Neural progenitor cell (in vitro differentiated cells): ENCODE measurements around the gene DLEC1. TPM values are rescaled to one million over a fixed set of nuclear protein-coding genes. Genes with fewer than 3 reads are reported as not detected.

Source experiments
- DNase-seq: peaks from one replicate; pipeline ENCODE4 v3.0.0-alpha.2; 2016; ENCODE audit warnings: low spot score
- H2AFZ ChIP-seq: fragments of 200-600 bp; sonication (generic); replicated peaks from 2 replicates; pipeline ENCODE4 v1.6.1; 2016; ENCODE audit warnings: antibody characterized with exemption
- H3F3A ChIP-seq: fragments of 200-600 bp; sonication (generic); 2 replicates; pipeline ENCODE4 v1.6.1; 2016; ENCODE audit warnings: antibody characterized with exemption, low read depth
- H3K27ac ChIP-seq: fragments of 200-600 bp; sonication (generic); 2 replicates; pipeline ENCODE4 v1.5.1; 2016; ENCODE audit warnings: mild to moderate bottlenecking
- H3K27me3 ChIP-seq: fragments of 200-600 bp; sonication (generic); 2 replicates; pipeline ENCODE4 v1.6.1; 2016; ENCODE audit warnings: mild to moderate bottlenecking, moderate library complexity
- H3K36me3 ChIP-seq: fragments of 200-600 bp; sonication (generic); 2 replicates; pipeline ENCODE4 v1.5.1; 2016
- H3K4me1 ChIP-seq: fragments of 200-600 bp; sonication (generic); 2 replicates; pipeline ENCODE4 v1.6.1; 2016; ENCODE audit warnings: mixed run types
- H3K4me2 ChIP-seq: fragments of 200-600 bp; sonication (generic); 2 replicates; pipeline ENCODE4 v1.6.1; 2016
- H3K4me3 ChIP-seq: fragments of 200-600 bp; sonication (generic); 2 replicates; pipeline ENCODE4 v1.5.1; 2016
- H3K79me2 ChIP-seq: fragments of 200-600 bp; sonication (generic); 2 replicates; pipeline ENCODE4 v1.6.1; 2016; ENCODE audit warnings: low read depth
- H3K9ac ChIP-seq: fragments of 200-600 bp; sonication (generic); 2 replicates; pipeline ENCODE4 v1.6.1; 2016
- H3K9me3 ChIP-seq: fragments of 200-600 bp; sonication (generic); 2 replicates; pipeline ENCODE4 v1.5.1; 2016; ENCODE audit warnings: low read depth
- H4K20me1 ChIP-seq: fragments of 200-600 bp; sonication (generic); 2 replicates; pipeline ENCODE4 v1.6.1; 2016; ENCODE audit warnings: low read depth
- H3K27ac Mint-ChIP-seq: 3 replicates; pipeline ENCODE4 v1.8.0; 2021; ENCODE audit warnings: mixed read lengths
- H3K27me3 Mint-ChIP-seq: 2 replicates; pipeline ENCODE4 v1.8.0; 2022; ENCODE audit warnings: low read depth, mild to moderate bottlenecking, inconsistent platforms, moderate library complexity, mixed read lengths; ENCODE audit not compliant: insufficient read depth
- H3K36me3 Mint-ChIP-seq: 3 replicates; pipeline ENCODE4 v1.8.0; 2021; ENCODE audit warnings: mixed read lengths
- H3K4me1 Mint-ChIP-seq: 3 replicates; pipeline ENCODE4 v1.8.0; 2021; ENCODE audit warnings: mixed read lengths
- H3K4me3 Mint-ChIP-seq: 3 replicates; pipeline ENCODE4 v1.8.0; 2021; ENCODE audit warnings: mild to moderate bottlenecking, moderate library complexity, mixed read lengths
- H3K9me3 Mint-ChIP-seq: 3 replicates; pipeline ENCODE4 v1.8.0; 2020; ENCODE audit warnings: mixed read lengths
- CTCF ChIP-seq: fragments of 200-600 bp; sonication (generic); IDR thresholded peaks from 2 replicates; pipeline ENCODE4 v1.5.1; 2017; ENCODE audit warnings: antibody characterized with exemption, mild to moderate bottlenecking
- EZH2 ChIP-seq: fragments of 200-600 bp; sonication (generic); IDR thresholded peaks from 2 replicates; pipeline ENCODE4 v1.6.1; 2017; ENCODE audit warnings: antibody characterized with exemption, mild to moderate bottlenecking, moderate library complexity
- EZH2phosphoT487 ChIP-seq: fragments of 200-600 bp; sonication (generic); IDR thresholded peaks from 2 replicates; pipeline ENCODE4 v1.6.1; 2017; ENCODE audit warnings: antibody characterized with exemption
- total RNA-seq: library from RNA; depleted of rRNA; stranded (reverse); fragments of >200 nt; gene quantifications from 2 replicates; pipeline ENCODE4 v1.2.3, GENCODE V29; 2015; ENCODE audit warnings: low replicate concordance

DLEC1 gene
- total RNA-seq, 1 donor from 2014 or later: 0.60 TPM

GRCh38 chr3:37994639-37994972 is 44.4 kb upstream of the DLEC1 start:
- Mint-ChIP-seq H3K4me1 (peaks cover 24% of the 10 kb centered on the region), H3K4me3 (peak overlapping the region; percentile 77), H3K27me3 (peaks cover 18% of the 10 kb centered on the region), H3K27ac (no peak overlapping the region), H3K36me3 (no peaks in the 10 kb centered on the region), H3K9me3 (no peaks in the 10 kb centered on the region)
- no peak overlapping the region for H3K27ac ChIP-seq
- H3K9me3 ChIP-seq: no peaks in the 10 kb centered on the region
- peak overlapping the region; percentile 47 for H3K4me3 ChIP-seq
- no peak overlapping the region for H3K9ac ChIP-seq
- H4K20me1 ChIP-seq: no peaks in the 10 kb centered on the region
- no peak for TF ChIP-seq EZH2phosphoT487
- TF ChIP-seq CTCF: no peak
- no peak for TF ChIP-seq EZH2
- no peak for DNase-seq
- peak overlapping the region; percentile 76 for H3K4me2 ChIP-seq
- H3K79me2 ChIP-seq: no peaks in the 10 kb centered on the region
- peaks cover 12% of the 10 kb centered on the region for H3K27me3 ChIP-seq
- H2AFZ ChIP-seq: peak overlapping the region; percentile 92
- H3K4me1 ChIP-seq: no peaks in the 10 kb centered on the region
- no peaks in the 10 kb centered on the region for H3K36me3 ChIP-seq
- peaks cover 5% of the 10 kb centered on the region for H3F3A ChIP-seq

- H3K36me3 ChIP-seq: no peaks in the 10 kb centered on the region
- no peak overlapping the region for H3K9ac ChIP-seq
- H2AFZ ChIP-seq: no peak overlapping the region
- H3K27me3 ChIP-seq: peaks cover 12% of the 10 kb centered on the region
- H3K9me3 Mint-ChIP-seq: no peaks in the 10 kb centered on the region
- no peak overlapping the region for H3K4me2 ChIP-seq
- no peak overlapping the region for H3K4me3 Mint-ChIP-seq
- DNase-seq: no peak
- H3K4me1 ChIP-seq: no peaks in the 10 kb centered on the region
- H3K4me1 Mint-ChIP-seq: peaks cover 26% of the 10 kb centered on the region
- peaks cover 5% of the 10 kb centered on the region for H3F3A ChIP-seq
- H4K20me1 ChIP-seq: no peaks in the 10 kb centered on the region
- no peak overlapping the region for H3K27ac ChIP-seq
- no peaks in the 10 kb centered on the region for H3K79me2 ChIP-seq
- H3K27me3 Mint-ChIP-seq: peaks cover 20% of the 10 kb centered on the region
- TF ChIP-seq EZH2 (no peak), EZH2phosphoT487 (no peak), CTCF (no peak)
- H3K27ac Mint-ChIP-seq: no peak overlapping the region
- H3K36me3 Mint-ChIP-seq: no peaks in the 10 kb centered on the region
- no peaks in the 10 kb centered on the region for H3K9me3 ChIP-seq
- H3K4me3 ChIP-seq: no peak overlapping the region
These were observed 43.1 kb upstream of the DLEC1 start for GRCh38 chr3:37995652-37996641.

DNA sequence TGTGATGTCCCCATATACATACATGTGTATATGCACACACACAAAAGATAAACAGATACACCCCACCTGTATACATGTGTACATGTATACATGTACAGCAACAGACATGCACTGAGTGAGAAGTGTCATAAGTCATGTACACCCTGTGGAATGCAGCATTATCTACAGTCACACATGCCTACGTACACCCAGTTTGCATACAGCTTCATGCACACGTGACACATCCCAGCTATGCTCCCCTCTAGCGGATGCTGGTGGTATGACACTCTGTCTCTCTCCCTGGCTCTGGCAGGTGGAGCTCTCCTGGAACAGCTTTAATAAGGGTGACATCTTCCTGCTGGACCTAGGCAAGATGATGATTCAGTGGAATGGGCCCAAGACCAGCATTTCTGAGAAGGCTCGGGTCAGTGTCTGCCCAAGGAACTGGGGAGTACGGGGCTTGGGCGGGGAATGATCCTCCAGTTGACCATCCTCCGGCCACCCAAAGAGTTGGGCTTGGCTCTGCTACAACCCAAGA is 42.2 kb upstream of the DLEC1 start:
- no peaks in the 10 kb centered on the region for H3K9me3 Mint-ChIP-seq
- H3K27ac ChIP-seq: no peak overlapping the region
- H3K36me3 ChIP-seq: no peaks in the 10 kb centered on the region
- no peak overlapping the region for H3K9ac ChIP-seq
- H4K20me1 ChIP-seq: no peaks in the 10 kb centered on the region
- H2AFZ ChIP-seq: no peak overlapping the region
- H3K27me3 ChIP-seq: peaks cover 12% of the 10 kb centered on the region
- no peak overlapping the region for H3K27ac Mint-ChIP-seq
- peaks cover 26% of the 10 kb centered on the region for H3K4me1 Mint-ChIP-seq
- no peaks in the 10 kb centered on the region for H3K4me1 ChIP-seq
- H3K36me3 Mint-ChIP-seq: no peaks in the 10 kb centered on the region
- H3K4me3 ChIP-seq: no peak overlapping the region
- peaks cover 5% of the 10 kb centered on the region for H3F3A ChIP-seq
- no peak overlapping the region for H3K4me2 ChIP-seq
- TF ChIP-seq EZH2 (no peak), CTCF (peak; percentile 83), EZH2phosphoT487 (no peak)
- peak; percentile 72 for DNase-seq
- H3K9me3 ChIP-seq: no peaks in the 10 kb centered on the region
- H3K27me3 Mint-ChIP-seq: peaks cover 20% of the 10 kb centered on the region
- no peak overlapping the region for H3K4me3 Mint-ChIP-seq
- H3K79me2 ChIP-seq: no peaks in the 10 kb centered on the region
